GM18909 (cell line): ENCODE measurements around the gene NTSR2.

Source experiments
- ATAC-seq: cut with Tn5 transposase; IDR thresholded peaks from one replicate; pipeline ENCODE4 v1.9.1; 2021; ENCODE audit warnings: mild to moderate bottlenecking; ENCODE audit not compliant: unreplicated experiment, poor library complexity

NTSR2 gene

GRCh38 chr2:11701206-11701605 is 31.2 kb upstream of the NTSR2 start:
- ATAC-seq: no peak

- ATAC-seq: no peak
These were observed 30.0 kb upstream of the NTSR2 start for GRCh38 chr2:11699686-11700670.

- ATAC-seq: no peak
These were observed 28.3 kb upstream of the NTSR2 start for GRCh38 chr2:11698009-11698922.

GRCh38 chr2:11697103-11697871 is 27.3 kb upstream of the NTSR2 start:
- ATAC-seq: no peak

- no peak for ATAC-seq
These were observed 26.7 kb upstream of the NTSR2 start for GRCh38 chr2:11696736-11697102.

GRCh38 chr2:11695576-11695975 is 25.6 kb upstream of the NTSR2 start:
- ATAC-seq: no peak

- ATAC-seq: peak; percentile 80
These were observed 23.0 kb upstream of the NTSR2 start for GRCh38 chr2:11692966-11693521.

GRCh38 chr2:11691076-11691660 is 21.2 kb upstream of the NTSR2 start:
- ATAC-seq: no peak

- ATAC-seq: peak; percentile 79
These were observed 18.5 kb upstream of the NTSR2 start for GRCh38 chr2:11688222-11689069.

GRCh38 chr2:11687736-11688135 is 17.7 kb upstream of the NTSR2 start:
- ATAC-seq: no peak

GRCh38 chr2:11685906-11686470 is 16.0 kb upstream of the NTSR2 start:
- no peak for ATAC-seq

- no peak for ATAC-seq
These were observed 15.0 kb upstream of the NTSR2 start for GRCh38 chr2:11684894-11685460.

GRCh38 chr2:11683966-11684365 is 14.0 kb upstream of the NTSR2 start:
- no peak for ATAC-seq

GRCh38 chr2:11683476-11683875 is 13.5 kb upstream of the NTSR2 start:
- ATAC-seq: no peak

GRCh38 chr2:11682590-11682915 is 12.6 kb upstream of the NTSR2 start:
- ATAC-seq: no peak

- ATAC-seq: peak; percentile 40
These were observed 12.0 kb upstream of the NTSR2 start for GRCh38 chr2:11681722-11682589.
